ENCODE measurements around the gene DDX56. TPM values are rescaled to one million over a fixed set of nuclear protein-coding genes. Genes with fewer than 3 reads are reported as not detected.

DDX56 gene
- polyA plus RNA-seq, 3 donors, result 32.2 to 69.3 (median 33.9) TPM

GRCh38 chr7:44587843-44588711, 14.4 kb upstream of the DDX56 start:
- H3K9me3 Mint-ChIP-seq, result no peaks in the 10 kb centered on the region
- no peaks in the 10 kb centered on the region for H3K9me3 ChIP-seq (replicated peaks in 1 of 2; ENCODE audit: control insufficient read depth in 1 of 2, insufficient read depth in 1 of 2, low read length in 2 of 2)
- TF ChIP-seq CTCF (IDR thresholded peaks at IDR 0.05), result peak; percentile 81
- H3K27ac Mint-ChIP-seq, result peak overlapping the region in 3 of 7 donors; percentile 21 to 26 (median 26)
- no peak overlapping the region for H3K4me3 ChIP-seq (replicated peaks in 1 of 3; ENCODE audit: low read depth in 2 of 3, low read length in 3 of 3)
- no peaks in the 10 kb centered on the region for H3K36me3 ChIP-seq (replicated peaks in 1 of 2; ENCODE audit: control insufficient read depth in 1 of 2, insufficient read depth in 2 of 2, low read length in 2 of 2)
- peak; percentile 46 to 58 (median 55) for DNase-seq
- H3K4me1 ChIP-seq (ENCODE audit: control insufficient read depth in 1 of 2, insufficient read depth in 2 of 2, low read length in 2 of 2), result peaks cover 2% of the 10 kb centered on the region in 2 donors
- no CpG with 5 or more reads among the region's 6 CpGs for WGBS (ENCODE audit: insufficient coverage)
- H3K4me2 ChIP-seq (replicated peaks; ENCODE audit: extremely low read depth, low read length, poor library complexity, severe bottlenecking), result no peak overlapping the region
- no peaks in the 10 kb centered on the region for H4K20me1 ChIP-seq (ENCODE audit: insufficient read depth, low read length)
- H3K27me3 ChIP-seq (ENCODE audit: control insufficient read depth in 2 of 2, insufficient read depth in 2 of 2, low read length in 2 of 2), result no peaks in the 10 kb centered on the region
- H3K27ac ChIP-seq (ENCODE audit: low read depth in 1 of 2, low read length in 2 of 2), result no peak overlapping the region
- peaks cover 1 to 4% (median 3%) of the 10 kb centered on the region in 3 donors for H3K27me3 Mint-ChIP-seq (ENCODE audit: low read depth in 3 of 3)
- intact Hi-C loops (cut with micrococcal nuclease), result loop anchor here (5.0 to 10.0 kb wide), 5 partner anchors 47 to 334 kb away; partner anchors contain the start of genes ZMIZ2 (in 2 of the 2), H2AZ2 (in 1 of the 2) and PURB (in 1 of the 2)
- no peak overlapping the region for H3K4me3 Mint-ChIP-seq
- no peaks in the 10 kb centered on the region for H3K79me2 ChIP-seq (ENCODE audit: insufficient read depth, low read length)
- H3K4me1 Mint-ChIP-seq, result peaks cover 6% of the 10 kb centered on the region
- no peak overlapping the region for H3K9ac ChIP-seq (ENCODE audit: insufficient read depth, low read length, poor library complexity, severe bottlenecking)
- H3K36me3 Mint-ChIP-seq, result no peaks in the 10 kb centered on the region
- H2AFZ ChIP-seq (ENCODE audit: insufficient read depth, low read depth, low read length, poor library complexity, severe bottlenecking), result peak overlapping the region; percentile 35

GRCh38 chr7:44583146-44583865, 9.6 kb upstream of the DDX56 start:
- WGBS (ENCODE audit: insufficient coverage), result 100% methylated on average over 6 of the region's 13 CpGs

More at GRCh38 chr7:44583146-44583865, 9.6 kb upstream of the DDX56 start:
- no peak for TF ChIP-seq CTCF (IDR thresholded peaks at IDR 0.05)
- peak overlapping the region; percentile 79 for H3K4me2 ChIP-seq (replicated peaks; ENCODE audit: extremely low read depth, low read length, poor library complexity, severe bottlenecking)
- peak overlapping the region; percentile 87 to 95 for H3K4me3 Mint-ChIP-seq
- peaks cover 21% of the 10 kb centered on the region for H3K4me1 Mint-ChIP-seq
- H3K9me3 ChIP-seq (replicated peaks in 1 of 2; ENCODE audit: control insufficient read depth in 1 of 2, insufficient read depth in 1 of 2, low read length in 2 of 2), result no peaks in the 10 kb centered on the region
- H3K4me1 ChIP-seq (ENCODE audit: control insufficient read depth in 1 of 2, insufficient read depth in 2 of 2, low read length in 2 of 2), result peaks cover 18 to 22% of the 10 kb centered on the region in 2 donors
- no peak for DNase-seq
- H2AFZ ChIP-seq (ENCODE audit: insufficient read depth, low read depth, low read length, poor library complexity, severe bottlenecking), result peak overlapping the region; percentile 79
- peak overlapping the region; percentile 97 to 99 (median 99) for H3K27ac Mint-ChIP-seq
- peak overlapping the region; percentile 94 to 99 for H3K27ac ChIP-seq (ENCODE audit: low read depth in 1 of 2, low read length in 2 of 2)
- intact Hi-C loops (cut with micrococcal nuclease), result loop anchor here (5.0 to 10.0 kb wide), 4 partner anchors 51 to 529 kb away; partner anchors contain the start of genes H2AZ2 (in 1 of the 2), PURB (in 1 of the 2) and TBRG4 (in 1 of the 2)
- peaks cover 36% of the 10 kb centered on the region for H3K79me2 ChIP-seq (ENCODE audit: insufficient read depth, low read length)
- peaks cover 17 to 21% of the 10 kb centered on the region in 2 donors for H3K36me3 ChIP-seq (replicated peaks in 1 of 2; ENCODE audit: control insufficient read depth in 1 of 2, insufficient read depth in 2 of 2, low read length in 2 of 2)
- H3K4me3 ChIP-seq (replicated peaks in 1 of 3; ENCODE audit: low read depth in 2 of 3, low read length in 3 of 3), result peak overlapping the region; percentile 69 to 90 (median 81)
- H3K27me3 ChIP-seq (ENCODE audit: control insufficient read depth in 2 of 2, insufficient read depth in 2 of 2, low read length in 2 of 2), result no peaks in the 10 kb centered on the region
- no peaks in the 10 kb centered on the region for H3K9me3 Mint-ChIP-seq
- no peaks in the 10 kb centered on the region for H3K27me3 Mint-ChIP-seq (ENCODE audit: low read depth in 3 of 3)
- H3K36me3 Mint-ChIP-seq, result peaks cover 18 to 26% of the 10 kb centered on the region in 2 donors
- peak overlapping the region; percentile 94 for H3K9ac ChIP-seq (ENCODE audit: insufficient read depth, low read length, poor library complexity, severe bottlenecking)
- H4K20me1 ChIP-seq (ENCODE audit: insufficient read depth, low read length), result no peaks in the 10 kb centered on the region

Data from CD14-positive monocyte (primary cell).